SU-DHL-6 (cell line): ENCODE measurements around the gene MAPK10.
"Not testable (repeated sequence)": the region's sequence is repeated elsewhere in the genome, so short reads cannot be mapped to it uniquely, and the experiment has no call there.

Source experiments
- H2AFZ ChIP-seq: fragments of 200-600 bp; sonication (generic); 2 replicates; pipeline ENCODE4 v1.6.1; 2014; ENCODE audit warnings: low read depth, mild to moderate bottlenecking, moderate library complexity, mixed read lengths, antibody characterized with exemption, low read length; ENCODE audit not compliant: severe bottlenecking
- H3F3A ChIP-seq: fragments of 200-600 bp; shearing (Covaris generic); 2 replicates; pipeline ENCODE4 v1.6.0; 2016; ENCODE audit warnings: antibody characterized with exemption, mild to moderate bottlenecking; ENCODE audit not compliant: insufficient read depth
- H3K27ac ChIP-seq: fragments of 200-600 bp; sonication (generic); 2 replicates; pipeline ENCODE4 v1.5.1; 2016; ENCODE audit warnings: low read depth, mild to moderate bottlenecking, low read length, moderate library complexity, mixed read lengths
- H3K27me3 ChIP-seq: fragments of 200-600 bp; sonication (generic), shearing (Covaris generic); 2 replicates; pipeline ENCODE4 v1.6.0; 2014; ENCODE audit warnings: mild to moderate bottlenecking, low read length
- H3K36me3 ChIP-seq: fragments of 200-600 bp; sonication (generic); 2 replicates; pipeline ENCODE4 v1.6.1; 2014; ENCODE audit warnings: mild to moderate bottlenecking, low read length, mixed read lengths
- H3K4me2 ChIP-seq: fragments of 300-600, 200-600 bp; shearing (Covaris generic), sonication (generic); 2 replicates; pipeline ENCODE4 v1.6.0; 2014; ENCODE audit warnings: low read length, low read depth, mild to moderate bottlenecking; ENCODE audit not compliant: poor library complexity, severe bottlenecking
- H3K4me3 ChIP-seq: fragments of 200-600 bp; sonication (generic); 2 replicates; pipeline ENCODE4 v1.5.1; 2014; ENCODE audit warnings: antibody characterized with exemption, low read length, mild to moderate bottlenecking, mixed read lengths; ENCODE audit not compliant: insufficient read depth, poor library complexity, severe bottlenecking
- H3K79me2 ChIP-seq: fragments of 200-600 bp; sonication (generic); 2 replicates; pipeline ENCODE4 v1.6.1; 2014; ENCODE audit warnings: mild to moderate bottlenecking, low read length, moderate library complexity; ENCODE audit not compliant: insufficient read depth
- H3K9ac ChIP-seq: fragments of 200-600 bp; sonication (generic); 2 replicates; pipeline ENCODE4 v1.7.0; 2014; ENCODE audit warnings: mild to moderate bottlenecking, low read length
- H3K9me2 ChIP-seq: fragments of 200-600 bp; sonication (generic); replicated peaks from 2 replicates; pipeline ENCODE4 v1.6.1; 2014; ENCODE audit warnings: low read length; ENCODE audit not compliant: insufficient read depth
- H3K9me3 ChIP-seq: fragments of 200-600 bp; sonication (generic); 2 replicates; pipeline ENCODE4 v1.6.1; 2014; ENCODE audit warnings: low read length, mixed read lengths; ENCODE audit not compliant: insufficient read depth
- H4K20me1 ChIP-seq: fragments of 200-600 bp; sonication (generic); 2 replicates; pipeline ENCODE4 v1.6.1; 2014; ENCODE audit warnings: low read depth, mild to moderate bottlenecking, antibody characterized with exemption, low read length, moderate library complexity, mixed read lengths
- CTCF ChIP-seq: fragments of 200-600 bp; sonication (generic); IDR thresholded peaks from one replicate; pipeline ENCODE4 v1.5.1; 2017; ENCODE audit warnings: antibody characterized with exemption, mild to moderate bottlenecking, low read length, moderate library complexity; ENCODE audit not compliant: insufficient read depth, poor library complexity, severe bottlenecking
- EZH2phosphoT487 ChIP-seq: fragments of 200-600 bp; sonication (generic), shearing (Covaris generic); conservative IDR thresholded peaks from 2 replicates; pipeline ENCODE4 v1.6.1; 2018; ENCODE audit warnings: mild to moderate bottlenecking, antibody characterized with exemption, low read length, moderate library complexity, mixed read lengths

Gene MAPK10

GRCh38 chr4:86178211-86178610 is 181.6 kb downstream of the MAPK10 start:
- Histone ChIP-seq H3K27me3 (no peaks in the 10 kb centered on the region), H2AFZ (no peak overlapping the region), H3K9ac (no peak overlapping the region), H3K79me2 (no peaks in the 10 kb centered on the region), H3K27ac (no peak overlapping the region), H3K4me3 (no peak overlapping the region), H4K20me1 (no peaks in the 10 kb centered on the region), H3F3A (no peaks in the 10 kb centered on the region), H3K9me2 (no peaks in the 10 kb centered on the region), H3K4me2 (no peak overlapping the region), H3K9me3 (no peaks in the 10 kb centered on the region), H3K36me3 (no peaks in the 10 kb centered on the region)
- TF ChIP-seq CTCF, result no peak
- no peak for TF ChIP-seq EZH2phosphoT487

- H3K79me2 ChIP-seq, result no peaks in the 10 kb centered on the region
- no peaks in the 10 kb centered on the region for H3F3A ChIP-seq
- no peaks in the 10 kb centered on the region for H3K9me2 ChIP-seq
- H3K4me2 ChIP-seq, result no peak overlapping the region
- no peak overlapping the region for H2AFZ ChIP-seq
- H3K9me3 ChIP-seq, result no peaks in the 10 kb centered on the region
- H3K9ac ChIP-seq, result no peak overlapping the region
- no peaks in the 10 kb centered on the region for H3K27me3 ChIP-seq
- H4K20me1 ChIP-seq, result no peaks in the 10 kb centered on the region
- H3K4me3 ChIP-seq, result no peak overlapping the region
- no peaks in the 10 kb centered on the region for H3K36me3 ChIP-seq
- H3K27ac ChIP-seq, result no peak overlapping the region
- TF ChIP-seq EZH2phosphoT487 (no peak), CTCF (no peak)
Measured at GRCh38 chr4:86174506-86174905, 185.3 kb downstream of the MAPK10 start.

GRCh38 chr4:86168335-86168734 is 191.5 kb downstream of the MAPK10 start:
- H3K79me2 ChIP-seq, H2AFZ ChIP-seq, H3K4me3 ChIP-seq, H3K4me2 ChIP-seq, H3K9me2 ChIP-seq, H3K27ac ChIP-seq, H3K9ac ChIP-seq, H3F3A ChIP-seq, H4K20me1 ChIP-seq, H3K27me3 ChIP-seq, H3K9me3 ChIP-seq, H3K36me3 ChIP-seq: not testable (repeated sequence)

GRCh38 chr4:86160426-86160825 is 199.4 kb downstream of the MAPK10 start:
- Histone ChIP-seq H3K9ac (no peak overlapping the region), H3K4me2 (no peak overlapping the region), H3K27me3 (no peaks in the 10 kb centered on the region), H3F3A (no peaks in the 10 kb centered on the region), H2AFZ (no peak overlapping the region), H3K36me3 (no peaks in the 10 kb centered on the region), H3K9me2 (no peaks in the 10 kb centered on the region), H3K9me3 (no peaks in the 10 kb centered on the region), H4K20me1 (no peaks in the 10 kb centered on the region), H3K79me2 (no peaks in the 10 kb centered on the region), H3K27ac (no peak overlapping the region), H3K4me3 (no peak overlapping the region)
- TF ChIP-seq EZH2phosphoT487 (no peak), CTCF (no peak)
